GM19351 (cell line): ENCODE data around the gene OGDH.
"Not testable (repeated sequence)": the region's sequence is repeated elsewhere in the genome, so short reads cannot be mapped to it uniquely, and the experiment has no call there.

Experiments
- ATAC-seq: cut with Tn5 transposase; IDR thresholded peaks from one replicate; pipeline ENCODE4 v1.9.1; 2021; ENCODE audit warnings: mild to moderate bottlenecking, moderate library complexity; ENCODE audit not compliant: unreplicated experiment

Gene OGDH

GRCh38 chr7:44703921-44704320 lies 97.5 kb downstream of the OGDH start:
- ATAC-seq = no peak

- no peak for ATAC-seq
Measured at GRCh38 chr7:44705434-44705833, 99.0 kb downstream of the OGDH start.

- no peak for ATAC-seq
Measured at GRCh38 chr7:44706788-44707557, 100.5 kb downstream of the OGDH start.

- no peak for ATAC-seq
Measured at GRCh38 chr7:44707558-44708230, 101.3 kb downstream of the OGDH start.

GRCh38 chr7:44709011-44709915 lies 102.8 kb downstream of the OGDH start:
- ATAC-seq = no peak

GRCh38 chr7:44709945-44710596 lies 103.6 kb downstream of the OGDH start:
- ATAC-seq = no peak

GRCh38 chr7:44711528-44711927 lies 105.1 kb downstream of the OGDH start:
- ATAC-seq = no peak

GRCh38 chr7:44712012-44712411 lies 105.6 kb downstream of the OGDH start:
- no peak for ATAC-seq

- no peak for ATAC-seq
Measured at GRCh38 chr7:44713141-44713540, 106.7 kb downstream of the OGDH start.

GRCh38 chr7:44713680-44714335 lies 107.4 kb downstream of the OGDH start:
- no peak for ATAC-seq

GRCh38 chr7:44716205-44716604 lies 109.8 kb downstream of the OGDH start:
- ATAC-seq = no peak

GRCh38 chr7:44720301-44720700 lies 113.9 kb downstream of the OGDH start:
- ATAC-seq = no peak

- no peak for ATAC-seq
Measured at GRCh38 chr7:44724276-44724675, 117.8 kb downstream of the OGDH start.

- not testable (repeated sequence) for ATAC-seq
Measured at GRCh38 chr7:44726250-44726649, 119.8 kb downstream of the OGDH start.

GRCh38 chr7:44727158-44727936 lies 120.9 kb downstream of the OGDH start:
- ATAC-seq = no peak

- ATAC-seq = no peak
Measured at GRCh38 chr7:44727937-44728262, 121.5 kb downstream of the OGDH start.

GRCh38 chr7:44729949-44730590 lies 123.6 kb downstream of the OGDH start:
- no peak for ATAC-seq

- ATAC-seq = not testable (repeated sequence)
Measured at GRCh38 chr7:44732971-44733370, 126.5 kb downstream of the OGDH start.
